HG03064 (cell line): Measurements from ENCODE around the gene ARID5B.

Experiments
- ATAC-seq: cut with Tn5 transposase; IDR thresholded peaks from one replicate; pipeline ENCODE4 v1.9.1; 2021; ENCODE audit warnings: low read depth; ENCODE audit not compliant: unreplicated experiment

Gene ARID5B

GRCh38 chr10:61902445-61903220, 1.1 kb downstream of the ARID5B start:
- ATAC-seq, result peak; percentile 1

DNA sequence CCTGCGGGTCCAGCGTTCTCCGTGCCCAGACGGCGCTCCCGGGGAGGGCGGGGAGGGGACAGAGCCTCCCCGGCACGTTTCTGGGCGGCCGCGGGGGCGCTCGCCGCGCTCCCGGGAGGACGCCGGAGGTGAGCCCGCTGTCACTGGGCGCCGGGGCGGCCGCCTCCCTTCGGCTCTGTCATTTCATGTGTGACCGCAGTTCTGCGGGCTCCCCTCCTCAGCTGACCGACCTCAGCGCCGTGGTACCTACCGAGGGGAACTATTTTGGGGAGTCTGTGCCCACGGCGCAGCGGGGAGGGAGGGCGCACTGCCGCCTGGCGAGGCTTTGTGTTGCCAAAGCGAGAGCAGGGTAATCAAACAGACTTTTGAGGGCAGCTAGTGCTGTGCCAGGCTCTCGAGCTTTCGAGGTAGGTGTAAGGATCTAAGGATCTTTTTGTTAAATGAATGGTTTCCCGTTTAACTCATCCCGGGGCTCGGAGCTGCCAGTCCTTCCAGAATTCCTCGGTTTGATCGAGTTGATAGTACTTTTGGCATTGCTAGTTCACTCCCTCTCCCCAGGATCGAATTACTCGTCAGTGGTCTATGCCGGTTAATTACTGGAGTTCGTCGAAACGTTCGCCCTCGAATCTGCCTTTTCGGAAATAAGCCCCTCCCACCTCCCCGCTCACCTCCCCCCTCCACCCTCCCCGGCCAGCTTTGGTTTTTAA, 1.9 kb downstream of the ARID5B start:
- ATAC-seq, result peak; percentile 42

DNA sequence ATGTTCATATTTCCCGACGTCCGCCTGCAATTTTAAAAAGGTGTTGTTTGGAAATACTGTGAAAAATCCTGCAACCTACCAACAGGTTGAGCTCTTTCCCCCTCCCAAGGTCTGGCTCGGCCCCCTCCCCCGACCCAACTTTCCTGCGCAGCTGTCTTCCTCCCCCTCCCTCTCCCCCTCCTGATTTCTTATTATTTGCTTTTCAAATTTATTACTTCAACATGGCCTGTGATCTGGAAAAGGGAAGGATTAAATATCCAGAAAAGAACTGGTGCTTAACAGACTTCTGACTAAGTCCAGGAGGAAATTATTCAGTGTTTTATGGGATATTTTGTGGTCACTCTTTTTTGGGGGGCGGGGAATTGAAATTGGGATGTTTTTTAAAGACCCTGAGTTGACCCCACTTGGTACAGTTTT, 2.4 kb downstream of the ARID5B start:
- no peak for ATAC-seq

DNA sequence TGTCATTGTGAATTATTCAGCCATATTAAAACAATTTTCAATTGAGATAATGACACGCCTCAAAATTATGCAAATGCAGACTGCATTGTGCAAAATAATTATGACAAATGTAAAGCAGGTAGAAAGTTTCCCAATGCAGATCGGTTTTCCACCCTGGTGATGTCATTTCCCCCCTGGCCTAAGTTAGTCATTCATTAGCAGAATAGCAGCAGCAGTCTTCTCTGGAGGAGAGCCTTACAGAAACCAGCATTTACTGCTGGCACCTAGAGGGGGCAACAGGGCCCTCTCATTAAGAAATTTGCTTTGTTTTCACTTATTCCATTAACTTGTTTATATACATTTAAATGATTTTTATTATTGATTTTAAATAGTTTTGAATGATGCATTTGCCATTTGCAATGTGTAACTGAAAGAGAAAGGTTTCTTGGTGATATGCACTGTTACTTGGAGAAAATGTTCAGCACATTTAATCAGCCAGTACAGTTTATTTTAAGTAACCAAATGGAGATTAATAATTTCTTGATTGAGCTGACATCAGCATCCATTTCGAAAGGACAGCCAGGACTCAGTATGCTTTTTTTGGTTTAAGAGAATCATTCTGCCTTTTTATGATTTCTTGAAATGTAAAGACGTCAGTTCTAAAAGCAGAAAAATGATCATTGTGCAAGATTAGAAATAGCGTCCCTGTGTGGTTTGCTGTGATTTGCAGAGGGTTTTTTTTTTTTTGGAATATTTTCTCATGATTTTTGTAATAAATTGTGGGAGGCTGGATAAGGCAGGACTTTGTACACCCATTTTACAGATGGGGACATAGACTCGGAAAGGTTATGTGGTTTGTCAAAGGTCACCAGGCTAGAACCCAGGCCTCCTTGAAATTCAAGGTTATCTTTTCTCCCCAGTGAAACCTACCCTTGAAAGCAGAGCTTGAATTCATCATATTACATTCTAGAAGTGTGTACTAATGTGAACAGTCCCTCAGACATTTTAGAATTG, 3.5 kb downstream of the ARID5B start:
- ATAC-seq, result peak; percentile 39

- ATAC-seq, result no peak
These were observed 4.5 kb downstream of the ARID5B start for GRCh38 chr10:61905837-61906561.

DNA sequence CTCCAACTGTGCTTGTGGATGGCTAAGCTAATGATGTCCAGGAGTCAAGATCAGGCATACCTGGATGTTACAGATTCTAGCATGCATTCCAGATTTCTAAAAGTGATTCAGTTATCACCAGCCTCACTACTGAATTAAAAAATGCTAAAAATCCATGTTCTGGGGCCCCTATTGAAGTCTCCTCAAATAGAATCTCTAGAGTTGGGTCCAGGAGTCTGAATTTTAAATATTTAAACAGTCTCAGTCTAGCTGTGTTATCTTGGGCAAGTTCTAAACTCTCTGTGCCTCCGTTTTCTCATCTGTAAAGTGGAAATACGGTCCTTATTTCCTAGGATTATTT, 5.0 kb downstream of the ARID5B start:
- no peak for ATAC-seq

GRCh38 chr10:61907011-61907410, 5.5 kb downstream of the ARID5B start:
- no peak for ATAC-seq

- ATAC-seq, result no peak
These were observed 6.1 kb downstream of the ARID5B start for GRCh38 chr10:61907587-61907986.

DNA sequence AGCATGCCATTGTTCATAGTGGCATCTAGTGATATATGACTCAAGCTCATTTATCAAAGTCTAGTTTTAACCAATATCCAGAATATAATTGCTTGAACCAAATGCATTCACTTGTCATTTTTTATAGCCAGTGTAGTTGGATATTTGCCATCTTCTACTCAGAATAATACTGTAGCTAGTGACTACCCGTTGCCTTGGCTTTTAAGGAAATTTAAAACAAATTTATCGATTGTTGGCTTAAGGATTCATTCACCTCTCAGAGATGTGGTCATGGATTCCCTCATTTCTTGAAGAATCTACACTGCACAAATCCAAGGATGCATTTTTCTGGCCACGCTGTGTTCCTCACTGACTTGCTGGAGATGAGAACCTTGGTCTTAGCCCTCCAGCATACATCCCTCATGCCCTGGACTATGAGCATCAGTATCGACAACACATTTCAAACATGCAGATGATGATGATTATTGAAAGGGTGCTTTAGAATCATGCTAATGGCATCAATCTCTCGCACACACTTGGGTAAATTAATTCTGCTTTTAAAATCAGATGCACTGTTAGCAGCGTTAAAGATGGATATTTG, 8.8 kb downstream of the ARID5B start:
- ATAC-seq, result no peak

DNA sequence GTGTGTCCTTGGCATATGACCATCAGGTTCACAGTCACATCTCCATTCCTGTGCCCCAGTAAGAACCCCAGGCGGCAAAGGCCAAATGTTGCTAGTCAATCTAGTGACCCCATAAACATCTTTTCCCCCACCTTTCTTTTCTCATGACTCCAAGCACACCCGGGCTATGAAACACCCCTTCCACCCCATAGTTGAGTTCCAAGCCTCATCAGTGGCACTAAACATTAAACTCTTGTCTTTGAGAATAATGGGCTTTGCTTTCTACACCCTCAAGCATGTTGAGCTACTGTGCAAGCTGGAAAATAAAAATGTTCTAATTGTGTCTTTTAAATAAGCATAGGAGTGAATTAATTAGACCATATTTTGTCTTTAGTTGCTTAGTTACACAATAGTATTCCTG, 9.4 kb downstream of the ARID5B start:
- ATAC-seq, result no peak

- no peak for ATAC-seq
These were observed 9.9 kb downstream of the ARID5B start for GRCh38 chr10:61911425-61911824.

GRCh38 chr10:61912981-61913380, 11.5 kb downstream of the ARID5B start:
- no peak for ATAC-seq

DNA sequence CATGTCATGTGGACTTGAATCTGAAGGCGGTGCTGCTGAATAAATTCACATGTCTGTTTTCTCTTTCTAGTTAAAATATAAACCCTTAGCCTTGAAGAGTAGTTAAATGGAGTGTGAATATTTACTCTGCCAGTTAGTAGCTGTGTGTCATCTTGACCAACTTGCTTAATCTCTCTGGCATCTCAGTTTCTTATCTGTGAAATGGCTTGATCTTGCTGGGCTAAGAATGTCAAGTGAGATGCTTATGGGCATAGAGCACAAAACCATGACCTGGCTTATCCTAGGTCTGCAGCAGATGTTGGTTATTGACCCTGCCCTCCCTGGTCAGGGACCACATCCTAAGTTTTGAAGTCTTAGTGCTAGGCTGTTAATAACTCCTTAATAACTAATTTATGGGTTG, 16.6 kb downstream of the ARID5B start:
- ATAC-seq, result no peak

GRCh38 chr10:61918989-61919388, 17.5 kb downstream of the ARID5B start:
- no peak for ATAC-seq

GRCh38 chr10:61919646-61920215, 18.2 kb downstream of the ARID5B start:
- no peak for ATAC-seq

DNA sequence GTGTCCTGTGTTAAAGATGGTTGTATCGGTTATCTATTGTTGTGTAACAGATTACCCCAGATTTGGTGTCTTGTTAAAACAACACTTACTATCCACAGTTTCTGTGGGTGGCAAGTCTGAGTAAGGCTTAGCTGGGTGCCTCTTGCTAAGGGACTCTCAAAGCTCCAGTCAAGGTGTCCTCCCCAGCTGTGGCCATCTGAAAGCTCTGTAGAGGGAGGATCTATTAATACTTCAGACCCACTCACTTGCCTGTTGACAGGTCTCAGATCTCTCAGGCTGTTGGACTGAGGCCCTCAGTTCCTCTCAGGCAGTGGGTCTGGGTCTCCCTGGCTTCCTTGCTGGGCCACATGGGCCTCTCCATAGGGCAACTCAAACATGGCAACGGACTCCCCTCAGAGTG, 19.6 kb downstream of the ARID5B start:
- no peak for ATAC-seq

- ATAC-seq, result no peak
These were observed 21.9 kb downstream of the ARID5B start for GRCh38 chr10:61923210-61923949.

DNA sequence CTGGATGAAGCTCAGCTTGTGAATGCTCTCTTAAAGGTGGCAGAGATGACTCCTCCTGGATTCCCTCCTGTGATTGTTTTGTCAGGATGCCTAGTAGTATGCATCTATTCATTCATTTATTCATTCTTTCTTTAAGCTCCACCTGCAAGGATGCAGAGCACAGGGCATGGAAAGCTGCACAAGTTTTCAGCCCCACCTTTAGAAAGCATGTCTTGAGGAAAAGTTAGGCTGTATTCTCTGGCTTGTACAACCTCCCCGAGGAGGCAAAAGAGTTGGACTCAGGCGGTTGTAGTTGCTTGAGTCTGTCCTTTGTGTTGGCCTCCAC, 22.4 kb downstream of the ARID5B start:
- no peak for ATAC-seq

- ATAC-seq, result no peak
These were observed 28.1 kb downstream of the ARID5B start for GRCh38 chr10:61929555-61929954.
